ENCODE results near the gene PRPSAP2.

DNA sequence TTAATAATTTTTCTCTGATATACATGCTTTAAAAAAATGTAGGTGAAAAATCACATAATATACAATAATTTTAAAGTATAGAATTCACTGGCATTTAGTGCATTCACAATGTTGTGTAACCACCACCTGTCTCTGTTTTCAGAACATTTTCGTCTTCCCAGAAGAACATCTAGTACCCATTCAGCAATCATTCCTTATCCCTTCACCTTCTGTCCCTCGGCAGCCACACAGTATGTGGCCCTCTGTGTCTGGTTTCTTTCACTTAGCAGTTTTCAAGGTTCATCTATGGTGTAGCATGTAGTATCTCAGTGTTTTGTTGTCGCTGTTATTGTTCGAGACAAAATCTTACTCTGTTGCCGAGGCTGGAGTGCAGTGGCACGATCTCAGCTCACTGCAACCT lies 33.6 kb downstream of the PRPSAP2 start:
- TF ChIP-seq, protein P1, sequence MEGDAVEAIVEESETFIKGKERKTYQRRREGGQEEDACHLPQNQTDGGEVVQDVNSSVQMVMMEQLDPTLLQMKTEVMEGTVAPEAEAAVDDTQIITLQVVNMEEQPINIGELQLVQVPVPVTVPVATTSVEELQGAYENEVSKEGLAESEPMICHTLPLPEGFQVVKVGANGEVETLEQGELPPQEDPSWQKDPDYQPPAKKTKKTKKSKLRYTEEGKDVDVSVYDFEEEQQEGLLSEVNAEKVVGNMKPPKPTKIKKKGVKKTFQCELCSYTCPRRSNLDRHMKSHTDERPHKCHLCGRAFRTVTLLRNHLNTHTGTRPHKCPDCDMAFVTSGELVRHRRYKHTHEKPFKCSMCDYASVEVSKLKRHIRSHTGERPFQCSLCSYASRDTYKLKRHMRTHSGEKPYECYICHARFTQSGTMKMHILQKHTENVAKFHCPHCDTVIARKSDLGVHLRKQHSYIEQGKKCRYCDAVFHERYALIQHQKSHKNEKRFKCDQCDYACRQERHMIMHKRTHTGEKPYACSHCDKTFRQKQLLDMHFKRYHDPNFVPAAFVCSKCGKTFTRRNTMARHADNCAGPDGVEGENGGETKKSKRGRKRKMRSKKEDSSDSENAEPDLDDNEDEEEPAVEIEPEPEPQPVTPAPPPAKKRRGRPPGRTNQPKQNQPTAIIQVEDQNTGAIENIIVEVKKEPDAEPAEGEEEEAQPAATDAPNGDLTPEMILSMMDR (IDR thresholded peaks at IDR 0.05), result no peak
- TF ChIP-seq POLR2A (IDR thresholded peaks at IDR 0.05; ENCODE audit: low read depth), result no peak
- no peak for TF ChIP-seq POLR2AphosphoS5 (IDR thresholded peaks at IDR 0.05)
